WERI-Rb-1 (cell line): ENCODE data around the gene TMEM236.

ENCODE experiments used
- DNase-seq: peaks from one replicate; pipeline ENCODE4 v3.0.0-alpha.2; 2020
- H3K27ac ChIP-seq: fragments of 250-450 bp; sonication (Bioruptor Pico); 2 replicates; pipeline ENCODE4 v1.5.1; 2020; ENCODE audit warnings: mild to moderate bottlenecking, moderate library complexity
- H3K27me3 ChIP-seq: fragments of 250-450 bp; sonication (Bioruptor Pico); 2 replicates; pipeline ENCODE4 v1.5.1; 2021; ENCODE audit warnings: mild to moderate bottlenecking, low read depth, moderate library complexity; ENCODE audit not compliant: insufficient read depth, severe bottlenecking
- H3K36me3 ChIP-seq: fragments of 250-450 bp; sonication (Bioruptor Pico); 2 replicates; pipeline ENCODE4 v1.5.1; 2020; ENCODE audit warnings: mild to moderate bottlenecking, moderate library complexity
- H3K4me3 ChIP-seq: 2 replicates; pipeline ENCODE4 v1.5.1; 2011; ENCODE audit warnings: low read depth, mild to moderate bottlenecking, control low read depth, low read length
- H3K9me3 ChIP-seq: fragments of 250-450 bp; sonication (Bioruptor Pico); 2 replicates; pipeline ENCODE4 v1.5.1; 2021; ENCODE audit warnings: mild to moderate bottlenecking, moderate library complexity; ENCODE audit not compliant: severe bottlenecking
- CTCF ChIP-seq: IDR thresholded peaks from 2 replicates; pipeline ENCODE4 v1.5.1; 2011; ENCODE audit warnings: low read depth, mild to moderate bottlenecking, control low read depth, inconsistent platforms, low read length

Gene TMEM236

GRCh38 chr10:17817316-17817715 lies 65.3 kb downstream of the TMEM236 start:
- H3K4me3 ChIP-seq: no peak overlapping the region

GRCh38 chr10:17817790-17818189 lies 65.8 kb downstream of the TMEM236 start:
- TF ChIP-seq CTCF: no peak
- H3K4me3 ChIP-seq: no peak overlapping the region
- H3K9me3 ChIP-seq: no peaks in the 10 kb centered on the region
- DNase-seq: no peak
- no peak overlapping the region for H3K27ac ChIP-seq
- no peaks in the 10 kb centered on the region for H3K36me3 ChIP-seq
- no peaks in the 10 kb centered on the region for H3K27me3 ChIP-seq

More at GRCh38 chr10:17817316-17817715, 65.3 kb downstream of the TMEM236 start:
- no peak for DNase-seq
- TF ChIP-seq CTCF: no peak
- H3K36me3 ChIP-seq: no peaks in the 10 kb centered on the region
- no peak overlapping the region for H3K27ac ChIP-seq
- H3K27me3 ChIP-seq: no peaks in the 10 kb centered on the region
- H3K9me3 ChIP-seq: no peaks in the 10 kb centered on the region

- TF ChIP-seq CTCF: no peak
- Histone ChIP-seq H3K4me3 (no peak overlapping the region), H3K36me3 (no peaks in the 10 kb centered on the region), H3K9me3 (no peaks in the 10 kb centered on the region), H3K27me3 (no peaks in the 10 kb centered on the region), H3K27ac (no peak overlapping the region)
- DNase-seq: no peak
Measured at GRCh38 chr10:17819836-17820235, 67.8 kb downstream of the TMEM236 start.

GRCh38 chr10:17820943-17821342 lies 68.9 kb downstream of the TMEM236 start:
- no peak for TF ChIP-seq CTCF
- no peak for DNase-seq
- no peak overlapping the region for H3K27ac ChIP-seq
- H3K36me3 ChIP-seq: no peaks in the 10 kb centered on the region
- H3K27me3 ChIP-seq: no peaks in the 10 kb centered on the region
- no peak overlapping the region for H3K4me3 ChIP-seq
- H3K9me3 ChIP-seq: no peaks in the 10 kb centered on the region

GRCh38 chr10:17821893-17822292 lies 69.9 kb downstream of the TMEM236 start:
- no peak for TF ChIP-seq CTCF
- DNase-seq: no peak
- no peaks in the 10 kb centered on the region for H3K9me3 ChIP-seq
- H3K4me3 ChIP-seq: no peak overlapping the region
- no peaks in the 10 kb centered on the region for H3K36me3 ChIP-seq
- H3K27me3 ChIP-seq: no peaks in the 10 kb centered on the region
- H3K27ac ChIP-seq: no peak overlapping the region

GRCh38 chr10:17831341-17831740 lies 79.3 kb downstream of the TMEM236 start:
- H3K9me3 ChIP-seq: no peaks in the 10 kb centered on the region
- no peak overlapping the region for H3K27ac ChIP-seq
- H3K36me3 ChIP-seq: no peaks in the 10 kb centered on the region
- DNase-seq: no peak
- H3K4me3 ChIP-seq: no peak overlapping the region
- H3K27me3 ChIP-seq: no peaks in the 10 kb centered on the region
- TF ChIP-seq CTCF: no peak
